ENCODE measurements around the gene YTHDF1. TPM values are rescaled to one million over a fixed set of nuclear protein-coding genes. Genes with fewer than 3 reads are reported as not detected.
"Not testable (repeated sequence)": the region's sequence is repeated elsewhere in the genome, so short reads cannot be mapped to it uniquely, and the experiment has no call there.

The YTHDF1 gene
- polyA plus RNA-seq, 1 donor from 2014 or later = 36.9 TPM

DNA sequence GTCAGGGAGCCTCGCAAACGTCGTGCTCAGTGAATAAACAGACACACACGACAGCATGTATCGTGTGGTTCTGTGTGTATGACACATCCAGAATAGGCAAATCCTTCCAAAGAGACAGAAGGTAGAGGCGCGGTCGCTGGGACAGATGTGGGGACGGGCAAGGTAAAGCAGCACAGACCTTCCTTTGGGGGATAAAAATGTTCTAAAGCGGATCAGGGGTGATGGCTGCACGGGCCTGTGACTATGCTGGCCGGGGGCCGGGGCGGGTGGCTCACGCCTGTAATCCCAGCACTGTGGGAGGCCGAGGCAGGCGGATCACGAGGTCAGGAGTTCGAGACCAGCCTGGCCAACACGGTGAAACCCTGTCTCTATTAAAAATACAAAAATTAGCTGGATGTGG is 56.7 kb downstream of the YTHDF1 start:
- H3F3A ChIP-seq (ENCODE audit: insufficient read depth, low read length, poor library complexity, severe bottlenecking); H3K4me2 ChIP-seq (ENCODE audit: low read length); H3K4me3 ChIP-seq (ENCODE audit: low read length); H2AFZ ChIP-seq (ENCODE audit: low read depth, low read length); H3K79me2 ChIP-seq (replicated peaks; ENCODE audit: insufficient read depth, low read length); H3K9ac ChIP-seq (ENCODE audit: low read length); H3K36me3 ChIP-seq (ENCODE audit: insufficient read depth, low read length); H3K27me3 ChIP-seq (ENCODE audit: insufficient read depth, low read depth, low read length); H4K20me1 ChIP-seq (ENCODE audit: insufficient read depth); H3K9me3 ChIP-seq (ENCODE audit: low read length); H3K27ac ChIP-seq (ENCODE audit: low read length); H3K9me2 ChIP-seq (ENCODE audit: insufficient read depth, low read length): not testable (repeated sequence)

DNA sequence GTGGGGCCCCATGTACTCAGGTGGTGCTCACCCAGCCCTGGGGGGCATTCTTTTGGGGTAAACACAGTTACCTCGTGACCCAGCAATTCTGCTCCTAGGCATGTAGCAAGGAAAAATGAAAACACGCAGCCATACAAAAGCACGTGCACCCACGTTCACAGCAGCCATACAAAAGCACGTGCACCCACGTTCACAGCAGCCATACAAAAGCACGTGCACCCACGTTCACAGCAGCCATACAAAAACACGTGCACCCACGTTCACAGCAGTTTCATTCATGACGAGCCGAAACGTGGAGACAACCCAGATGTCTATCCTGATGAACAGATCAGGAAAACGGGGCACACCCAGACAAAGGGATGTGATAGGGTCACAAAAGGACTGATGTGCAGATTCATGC is 57.1 kb downstream of the YTHDF1 start:
- Histone ChIP-seq H3K27me3 (ENCODE audit: insufficient read depth, low read depth, low read length) (no peaks in the 10 kb centered on the region), H3F3A (ENCODE audit: insufficient read depth, low read length, poor library complexity, severe bottlenecking) (no peaks in the 10 kb centered on the region), H3K79me2 (replicated peaks; ENCODE audit: insufficient read depth, low read length) (no peaks in the 10 kb centered on the region), H3K4me2 (ENCODE audit: low read length) (no peak overlapping the region), H3K9me3 (ENCODE audit: low read length) (no peaks in the 10 kb centered on the region), H3K4me3 (ENCODE audit: low read length) (no peak overlapping the region), H2AFZ (ENCODE audit: low read depth, low read length) (no peak overlapping the region), H3K36me3 (ENCODE audit: insufficient read depth, low read length) (no peaks in the 10 kb centered on the region), H3K9ac (ENCODE audit: low read length) (no peak overlapping the region), H4K20me1 (ENCODE audit: insufficient read depth) (no peaks in the 10 kb centered on the region), H3K27ac (ENCODE audit: low read length) (no peak overlapping the region), H3K9me2 (ENCODE audit: insufficient read depth, low read length) (no peaks in the 10 kb centered on the region)
- TF ChIP-seq EP300 (conservative IDR thresholded peaks at IDR 0.05; ENCODE audit: poor library complexity, severe bottlenecking) (no peak), EZH2 (IDR thresholded peaks at IDR 0.05; ENCODE audit: borderline replicate concordance, insufficient read depth, low read length, poor library complexity, severe bottlenecking) (no peak), SMC3 (conservative IDR thresholded peaks at IDR 0.05; ENCODE audit: poor library complexity) (no peak), MXI1 (conservative IDR thresholded peaks at IDR 0.05; ENCODE audit: poor library complexity, severe bottlenecking) (no peak), POLR2AphosphoS5 (IDR thresholded peaks at IDR 0.05) (no peak), RAD21 (conservative IDR thresholded peaks at IDR 0.05) (no peak), TAF1 (IDR thresholded peaks at IDR 0.05; ENCODE audit: low read depth) (no peak)
- TF ChIP-seq, protein P1, sequence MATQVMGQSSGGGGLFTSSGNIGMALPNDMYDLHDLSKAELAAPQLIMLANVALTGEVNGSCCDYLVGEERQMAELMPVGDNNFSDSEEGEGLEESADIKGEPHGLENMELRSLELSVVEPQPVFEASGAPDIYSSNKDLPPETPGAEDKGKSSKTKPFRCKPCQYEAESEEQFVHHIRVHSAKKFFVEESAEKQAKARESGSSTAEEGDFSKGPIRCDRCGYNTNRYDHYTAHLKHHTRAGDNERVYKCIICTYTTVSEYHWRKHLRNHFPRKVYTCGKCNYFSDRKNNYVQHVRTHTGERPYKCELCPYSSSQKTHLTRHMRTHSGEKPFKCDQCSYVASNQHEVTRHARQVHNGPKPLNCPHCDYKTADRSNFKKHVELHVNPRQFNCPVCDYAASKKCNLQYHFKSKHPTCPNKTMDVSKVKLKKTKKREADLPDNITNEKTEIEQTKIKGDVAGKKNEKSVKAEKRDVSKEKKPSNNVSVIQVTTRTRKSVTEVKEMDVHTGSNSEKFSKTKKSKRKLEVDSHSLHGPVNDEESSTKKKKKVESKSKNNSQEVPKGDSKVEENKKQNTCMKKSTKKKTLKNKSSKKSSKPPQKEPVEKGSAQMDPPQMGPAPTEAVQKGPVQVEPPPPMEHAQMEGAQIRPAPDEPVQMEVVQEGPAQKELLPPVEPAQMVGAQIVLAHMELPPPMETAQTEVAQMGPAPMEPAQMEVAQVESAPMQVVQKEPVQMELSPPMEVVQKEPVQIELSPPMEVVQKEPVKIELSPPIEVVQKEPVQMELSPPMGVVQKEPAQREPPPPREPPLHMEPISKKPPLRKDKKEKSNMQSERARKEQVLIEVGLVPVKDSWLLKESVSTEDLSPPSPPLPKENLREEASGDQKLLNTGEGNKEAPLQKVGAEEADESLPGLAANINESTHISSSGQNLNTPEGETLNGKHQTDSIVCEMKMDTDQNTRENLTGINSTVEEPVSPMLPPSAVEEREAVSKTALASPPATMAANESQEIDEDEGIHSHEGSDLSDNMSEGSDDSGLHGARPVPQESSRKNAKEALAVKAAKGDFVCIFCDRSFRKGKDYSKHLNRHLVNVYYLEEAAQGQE (IDR thresholded peaks at IDR 0.05; ENCODE audit: borderline replicate concordance) = no peak
- TF ChIP-seq, protein P2, sequence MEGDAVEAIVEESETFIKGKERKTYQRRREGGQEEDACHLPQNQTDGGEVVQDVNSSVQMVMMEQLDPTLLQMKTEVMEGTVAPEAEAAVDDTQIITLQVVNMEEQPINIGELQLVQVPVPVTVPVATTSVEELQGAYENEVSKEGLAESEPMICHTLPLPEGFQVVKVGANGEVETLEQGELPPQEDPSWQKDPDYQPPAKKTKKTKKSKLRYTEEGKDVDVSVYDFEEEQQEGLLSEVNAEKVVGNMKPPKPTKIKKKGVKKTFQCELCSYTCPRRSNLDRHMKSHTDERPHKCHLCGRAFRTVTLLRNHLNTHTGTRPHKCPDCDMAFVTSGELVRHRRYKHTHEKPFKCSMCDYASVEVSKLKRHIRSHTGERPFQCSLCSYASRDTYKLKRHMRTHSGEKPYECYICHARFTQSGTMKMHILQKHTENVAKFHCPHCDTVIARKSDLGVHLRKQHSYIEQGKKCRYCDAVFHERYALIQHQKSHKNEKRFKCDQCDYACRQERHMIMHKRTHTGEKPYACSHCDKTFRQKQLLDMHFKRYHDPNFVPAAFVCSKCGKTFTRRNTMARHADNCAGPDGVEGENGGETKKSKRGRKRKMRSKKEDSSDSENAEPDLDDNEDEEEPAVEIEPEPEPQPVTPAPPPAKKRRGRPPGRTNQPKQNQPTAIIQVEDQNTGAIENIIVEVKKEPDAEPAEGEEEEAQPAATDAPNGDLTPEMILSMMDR (IDR thresholded peaks at IDR 0.05; ENCODE audit: poor library complexity, severe bottlenecking) = no peak

DNA sequence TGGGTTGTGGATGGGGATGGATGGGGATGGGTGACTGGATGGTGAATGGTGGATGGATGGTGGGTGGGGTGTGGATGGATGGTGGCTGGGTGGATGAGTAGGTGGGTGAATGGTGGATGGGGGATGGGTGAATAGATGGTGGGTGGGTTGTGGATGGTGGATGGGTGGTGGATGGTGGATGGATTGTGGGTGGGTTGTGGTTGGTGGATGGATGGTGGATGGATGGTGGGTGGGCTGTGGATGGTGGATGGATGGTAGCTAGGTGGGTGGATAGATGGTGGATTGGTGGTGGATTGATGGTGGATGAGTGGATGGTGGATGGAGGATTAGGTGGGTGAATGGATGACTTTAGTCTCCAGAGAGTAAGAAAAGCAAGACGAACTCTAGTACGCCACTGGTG is 57.6 kb downstream of the YTHDF1 start:
- Histone ChIP-seq H3K4me3 (ENCODE audit: low read length) (no peak overlapping the region), H3K36me3 (ENCODE audit: insufficient read depth, low read length) (no peaks in the 10 kb centered on the region), H3K9me2 (ENCODE audit: insufficient read depth, low read length) (no peaks in the 10 kb centered on the region), H4K20me1 (ENCODE audit: insufficient read depth) (no peaks in the 10 kb centered on the region), H3F3A (ENCODE audit: insufficient read depth, low read length, poor library complexity, severe bottlenecking) (no peaks in the 10 kb centered on the region), H3K27me3 (ENCODE audit: insufficient read depth, low read depth, low read length) (no peaks in the 10 kb centered on the region), H3K4me2 (ENCODE audit: low read length) (no peak overlapping the region), H3K79me2 (replicated peaks; ENCODE audit: insufficient read depth, low read length) (no peaks in the 10 kb centered on the region), H3K9ac (ENCODE audit: low read length) (no peak overlapping the region), H2AFZ (ENCODE audit: low read depth, low read length) (no peak overlapping the region), H3K9me3 (ENCODE audit: low read length) (no peaks in the 10 kb centered on the region), H3K27ac (ENCODE audit: low read length) (no peak overlapping the region)
- TF ChIP-seq POLR2AphosphoS5 (IDR thresholded peaks at IDR 0.05) (no peak), EP300 (conservative IDR thresholded peaks at IDR 0.05; ENCODE audit: poor library complexity, severe bottlenecking) (no peak), EZH2 (IDR thresholded peaks at IDR 0.05; ENCODE audit: borderline replicate concordance, insufficient read depth, low read length, poor library complexity, severe bottlenecking) (no peak), TAF1 (IDR thresholded peaks at IDR 0.05; ENCODE audit: low read depth) (no peak), SMC3 (conservative IDR thresholded peaks at IDR 0.05; ENCODE audit: poor library complexity) (no peak), MXI1 (conservative IDR thresholded peaks at IDR 0.05; ENCODE audit: poor library complexity, severe bottlenecking) (no peak), RAD21 (conservative IDR thresholded peaks at IDR 0.05) (no peak)
- TF ChIP-seq, protein P1 (IDR thresholded peaks at IDR 0.05; ENCODE audit: borderline replicate concordance) = no peak
- TF ChIP-seq, protein P2 (IDR thresholded peaks at IDR 0.05; ENCODE audit: poor library complexity, severe bottlenecking) = no peak

Measured in neural cell (in vitro differentiated cells).